Measurements from ENCODE around the gene OSBPL7. TPM values are rescaled to one million over a fixed set of nuclear protein-coding genes. Genes with fewer than 3 reads are reported as not detected.

The OSBPL7 gene
- total RNA-seq, 1 donor from 2014 or later = 28.8 TPM

GRCh38 chr17:47810901-47811635 lies 10.5 kb downstream of the OSBPL7 start:
- Histone ChIP-seq H3K36me3 (peaks cover 32 to 69% of the 10 kb centered on the region in 2 donors), H3K27ac (peak overlapping the region; percentile 27 to 68), H3K4me3 (no peak overlapping the region), H3K27me3 (no peaks in the 10 kb centered on the region), H3K4me1 (peaks cover 0 to 3% of the 10 kb centered on the region in 2 donors), H3K9me3 (no peaks in the 10 kb centered on the region)
- peak in 1 of 2 donors; percentile 42 for DNase-seq (ENCODE audit: low spot score in 2 of 2)
- intact Hi-C loops (cut with DNase I) = no loop called here
- TF ChIP-seq, protein P1, sequence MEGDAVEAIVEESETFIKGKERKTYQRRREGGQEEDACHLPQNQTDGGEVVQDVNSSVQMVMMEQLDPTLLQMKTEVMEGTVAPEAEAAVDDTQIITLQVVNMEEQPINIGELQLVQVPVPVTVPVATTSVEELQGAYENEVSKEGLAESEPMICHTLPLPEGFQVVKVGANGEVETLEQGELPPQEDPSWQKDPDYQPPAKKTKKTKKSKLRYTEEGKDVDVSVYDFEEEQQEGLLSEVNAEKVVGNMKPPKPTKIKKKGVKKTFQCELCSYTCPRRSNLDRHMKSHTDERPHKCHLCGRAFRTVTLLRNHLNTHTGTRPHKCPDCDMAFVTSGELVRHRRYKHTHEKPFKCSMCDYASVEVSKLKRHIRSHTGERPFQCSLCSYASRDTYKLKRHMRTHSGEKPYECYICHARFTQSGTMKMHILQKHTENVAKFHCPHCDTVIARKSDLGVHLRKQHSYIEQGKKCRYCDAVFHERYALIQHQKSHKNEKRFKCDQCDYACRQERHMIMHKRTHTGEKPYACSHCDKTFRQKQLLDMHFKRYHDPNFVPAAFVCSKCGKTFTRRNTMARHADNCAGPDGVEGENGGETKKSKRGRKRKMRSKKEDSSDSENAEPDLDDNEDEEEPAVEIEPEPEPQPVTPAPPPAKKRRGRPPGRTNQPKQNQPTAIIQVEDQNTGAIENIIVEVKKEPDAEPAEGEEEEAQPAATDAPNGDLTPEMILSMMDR (IDR thresholded peaks at IDR 0.05) = no peak

DNA sequence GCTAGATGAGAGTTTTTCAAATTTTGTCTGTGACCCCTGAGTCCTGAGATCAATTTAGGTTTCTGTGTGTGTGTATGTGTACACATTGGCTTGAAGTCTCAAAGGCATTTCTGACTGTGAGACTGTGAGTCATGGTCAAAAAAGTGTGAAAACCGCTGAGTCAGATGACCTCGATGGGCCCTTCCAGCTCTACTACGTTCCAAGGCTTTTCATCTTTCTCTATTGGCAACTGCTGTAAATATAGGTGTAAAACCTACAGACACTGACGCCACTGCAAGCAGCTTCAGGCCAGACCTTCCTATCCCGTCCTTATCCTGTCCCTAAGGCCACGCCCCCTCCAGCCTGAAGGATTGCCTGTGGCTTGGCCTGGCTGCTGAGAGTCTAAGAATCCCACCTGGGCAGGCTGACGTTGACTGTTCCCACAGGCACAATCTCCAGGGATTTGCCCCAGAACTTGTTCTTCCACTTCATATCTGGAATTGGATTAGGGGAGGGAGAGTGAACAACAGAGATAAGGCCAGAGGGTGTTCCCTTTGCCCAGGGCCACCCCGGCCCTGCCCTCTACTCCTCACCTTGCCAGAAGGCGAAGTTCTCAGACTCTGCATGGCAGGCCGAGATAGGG lies 11.3 kb downstream of the OSBPL7 start:
- Histone ChIP-seq H3K36me3 (peaks cover 28 to 61% of the 10 kb centered on the region in 2 donors), H3K4me1 (peaks cover 0 to 3% of the 10 kb centered on the region in 2 donors), H3K9me3 (no peaks in the 10 kb centered on the region), H3K4me3 (no peak overlapping the region), H3K27me3 (no peaks in the 10 kb centered on the region), H3K27ac (peak overlapping the region; percentile 27 to 68)
- TF ChIP-seq, protein P1 (IDR thresholded peaks at IDR 0.05) = no peak
- intact Hi-C loops (cut with DNase I) = no loop called here
- DNase-seq (ENCODE audit: low spot score in 2 of 2) = peak in 1 of 2 donors; percentile 60

DNA sequence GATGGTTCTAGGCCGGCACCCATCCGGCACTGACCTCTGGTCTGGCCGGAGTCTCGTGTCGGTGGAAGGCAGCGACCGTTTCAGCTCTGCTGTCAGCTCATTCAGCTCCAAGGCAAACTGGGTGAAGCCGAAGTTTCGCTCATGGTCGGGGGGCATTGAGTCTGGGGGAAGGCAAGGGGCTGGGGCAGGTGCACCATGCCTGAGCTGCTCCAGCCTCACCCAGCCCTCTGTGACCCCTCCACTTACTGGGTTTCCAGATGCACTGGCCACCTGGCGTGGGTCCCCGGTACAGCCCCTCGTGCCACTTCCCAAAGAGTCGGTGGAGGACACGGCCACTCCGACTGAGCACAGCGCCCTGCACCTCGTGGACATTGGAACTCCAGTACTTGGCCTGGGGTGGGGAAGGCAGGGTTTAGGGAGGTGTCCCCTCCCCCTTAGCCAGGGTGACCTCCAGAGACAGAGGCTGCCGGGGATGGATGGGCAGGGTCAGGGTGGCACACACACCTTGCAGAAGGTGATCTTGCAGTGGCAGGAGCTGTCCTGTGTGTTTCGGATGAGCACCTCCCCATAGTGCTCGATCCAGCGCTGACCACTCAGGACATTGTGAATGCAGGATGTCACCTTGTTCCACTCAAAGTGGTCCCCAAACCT lies 12.6 kb downstream of the OSBPL7 start:
- intact Hi-C loops (cut with DNase I) = no loop called here
- no peak overlapping the region for H3K27ac ChIP-seq
- H3K4me3 ChIP-seq = no peak overlapping the region
- no peaks in the 10 kb centered on the region for H3K27me3 ChIP-seq
- H3K9me3 ChIP-seq = no peaks in the 10 kb centered on the region
- TF ChIP-seq, protein P1 (IDR thresholded peaks at IDR 0.05) = no peak
- peaks cover 0 to 3% of the 10 kb centered on the region in 2 donors for H3K4me1 ChIP-seq
- DNase-seq (ENCODE audit: low spot score in 2 of 2) = no peak
- H3K36me3 ChIP-seq = peaks cover 20 to 48% of the 10 kb centered on the region in 2 donors

GRCh38 chr17:47808036-47808829 lies 13.4 kb downstream of the OSBPL7 start:
- TF ChIP-seq, protein P1 (IDR thresholded peaks at IDR 0.05) = no peak
- H3K9me3 ChIP-seq = no peaks in the 10 kb centered on the region
- H3K27ac ChIP-seq = no peak overlapping the region
- peaks cover 0 to 3% of the 10 kb centered on the region in 2 donors for H3K4me1 ChIP-seq
- H3K4me3 ChIP-seq = no peak overlapping the region
- no peak for DNase-seq (ENCODE audit: low spot score in 2 of 2)
- intact Hi-C loops (cut with DNase I) = no loop called here
- peaks cover 20 to 41% of the 10 kb centered on the region in 2 donors for H3K36me3 ChIP-seq
- no peaks in the 10 kb centered on the region for H3K27me3 ChIP-seq

DNA sequence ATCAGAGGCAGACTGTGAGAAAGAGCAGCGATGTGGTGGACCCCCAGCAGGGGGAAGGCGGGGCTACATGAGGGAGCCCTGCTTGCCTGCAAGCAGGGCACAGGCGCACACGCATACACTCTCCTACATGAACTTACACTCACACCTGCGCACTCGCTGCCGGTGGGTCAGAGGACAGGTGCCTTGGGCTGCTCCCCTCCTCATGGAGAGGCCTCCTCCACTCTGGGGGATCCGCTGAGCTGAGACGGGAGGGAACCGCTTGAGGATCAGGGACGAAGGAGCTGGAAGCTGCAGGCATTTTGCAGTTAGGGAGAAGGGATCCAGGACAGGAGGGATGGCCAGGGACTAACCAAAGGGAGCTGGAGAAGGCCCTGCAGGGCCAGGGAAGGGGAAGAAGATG lies 14.2 kb downstream of the OSBPL7 start:
- no peak for DNase-seq (ENCODE audit: low spot score in 2 of 2)
- Histone ChIP-seq H3K4me3 (no peak overlapping the region), H3K9me3 (no peaks in the 10 kb centered on the region), H3K27ac (no peak overlapping the region), H3K4me1 (peaks cover 0 to 3% of the 10 kb centered on the region in 2 donors), H3K27me3 (no peaks in the 10 kb centered on the region), H3K36me3 (peaks cover 20 to 32% of the 10 kb centered on the region in 2 donors)
- intact Hi-C loops (cut with DNase I) = no loop called here
- TF ChIP-seq, protein P1 (IDR thresholded peaks at IDR 0.05) = no peak

Measured in ascending aorta (tissue), 2 donors.